HG03457 (cell line): Measurements from ENCODE around the gene CD19.
"Not testable (repeated sequence)": the region's sequence is repeated elsewhere in the genome, so short reads cannot be mapped to it uniquely, and the experiment has no call there.

Source experiments
- ATAC-seq: cut with Tn5 transposase; IDR thresholded peaks from one replicate; pipeline ENCODE4 v1.9.1; 2021; ENCODE audit warnings: moderate number of reproducible peaks; ENCODE audit not compliant: unreplicated experiment

The CD19 gene

GRCh38 chr16:28931801-28932225 lies at the start of gene CD19:
CD19 (plus strand) TSS chr16:28931971; CDS start chr16:28932001, 30 bp downstream.
- no peak for ATAC-seq

DNA sequence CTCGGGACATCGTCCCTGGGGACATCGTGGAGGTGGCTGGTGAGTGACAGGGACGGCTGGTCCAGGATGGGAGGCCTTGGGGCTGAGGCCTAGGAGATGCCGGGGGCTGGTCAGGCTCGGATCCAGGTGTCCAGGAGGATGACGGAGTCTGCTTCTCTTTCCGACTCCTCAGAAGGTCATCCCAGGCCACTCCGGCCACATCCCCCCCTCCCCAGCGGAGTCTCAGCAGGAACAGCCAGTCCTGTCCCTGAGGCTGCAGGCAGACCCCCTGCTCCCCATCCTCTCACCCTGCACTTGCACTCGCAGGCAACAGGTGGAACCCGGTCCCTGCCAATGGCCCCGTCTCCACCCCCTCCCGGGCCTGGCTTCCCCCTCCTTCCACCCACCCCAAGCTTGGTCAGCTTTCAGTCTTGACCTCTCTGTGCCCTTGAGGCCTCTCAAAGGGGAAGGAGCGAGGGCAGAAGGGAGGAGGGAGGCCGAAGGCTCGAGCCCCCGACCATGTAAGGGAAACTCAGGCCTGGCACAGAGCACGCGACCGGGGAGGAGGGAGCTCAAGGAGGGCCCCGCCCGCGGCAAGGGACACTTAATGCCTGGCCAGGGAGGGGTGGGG lies 49.1 kb upstream of the CD19 start:
- ATAC-seq = no peak

DNA sequence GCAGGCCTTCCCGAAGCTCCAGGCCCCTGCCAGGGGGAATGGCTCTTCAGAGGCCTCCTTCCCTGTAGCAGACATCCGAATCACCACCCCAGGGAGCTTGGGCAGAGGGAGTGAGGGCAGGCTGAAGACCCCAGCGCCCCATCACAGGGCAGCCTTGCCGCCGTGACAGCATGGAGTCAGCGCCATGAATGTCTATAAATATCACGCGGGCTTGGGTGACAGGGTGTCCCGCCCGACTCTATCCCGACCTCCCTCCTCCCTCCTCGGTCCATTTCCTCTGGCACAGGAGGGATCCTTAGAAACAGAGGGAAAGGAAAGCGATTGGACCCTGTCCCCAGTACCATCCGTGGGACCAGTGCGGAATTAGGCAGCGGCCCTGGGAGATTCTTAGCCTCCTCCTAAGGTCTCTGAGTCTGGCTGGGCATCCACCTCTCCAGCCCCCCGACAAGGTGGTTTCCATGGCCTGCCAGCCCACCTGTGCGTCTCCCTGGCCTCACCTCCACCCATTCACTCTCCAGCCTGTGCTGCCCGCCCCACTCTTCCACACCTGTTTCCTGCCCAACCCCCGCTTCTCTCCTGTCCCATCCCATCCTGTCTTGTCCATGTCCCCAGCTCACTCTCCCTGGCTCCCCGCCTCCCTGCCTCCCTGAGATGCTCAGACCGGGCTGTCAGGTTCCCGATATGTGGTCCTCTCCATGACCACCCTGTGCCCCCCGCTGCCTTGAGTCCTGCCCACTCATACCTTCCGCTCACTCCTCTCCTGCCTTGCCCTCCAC lies 48.4 kb upstream of the CD19 start:
- no peak for ATAC-seq

DNA sequence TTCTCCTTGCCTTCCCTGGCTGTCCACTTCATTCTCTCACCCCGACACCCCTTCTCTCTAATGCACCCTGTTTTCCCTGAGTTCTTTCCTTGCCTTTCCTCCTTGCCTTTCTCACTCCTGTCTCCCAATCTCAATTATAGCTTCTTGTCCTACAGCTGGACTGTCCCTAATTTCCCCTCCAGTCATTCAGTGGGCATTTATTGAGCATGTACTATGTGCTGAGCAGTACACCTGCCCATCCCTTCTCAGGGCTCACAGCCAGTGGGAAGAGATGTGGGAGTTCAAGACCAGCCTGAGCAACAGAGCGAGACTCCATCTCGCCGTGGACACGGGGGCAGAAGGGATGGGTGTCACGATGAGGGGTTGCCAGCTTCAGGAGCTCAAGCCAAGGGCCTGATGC lies 47.7 kb upstream of the CD19 start:
- no peak for ATAC-seq

DNA sequence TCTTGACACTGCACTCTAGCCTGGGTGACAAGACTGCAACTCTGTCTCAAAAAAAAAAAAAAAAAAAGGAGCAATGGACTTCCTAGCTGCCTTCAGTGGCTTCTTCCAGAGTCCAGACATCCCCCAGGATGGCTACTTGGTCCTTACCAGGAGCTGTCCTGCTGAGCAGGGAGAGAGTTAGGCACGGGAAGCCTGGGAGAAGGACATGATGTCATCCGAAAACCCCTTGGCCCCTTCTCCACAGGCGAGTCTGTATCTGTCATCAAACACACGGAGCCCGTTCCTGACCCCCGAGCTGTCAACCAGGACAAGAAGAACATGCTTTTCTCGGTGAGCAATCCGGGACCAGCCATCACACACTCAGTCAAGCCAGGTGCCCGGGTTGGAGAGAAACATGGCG lies 44.8 kb upstream of the CD19 start:
- ATAC-seq = no peak

DNA sequence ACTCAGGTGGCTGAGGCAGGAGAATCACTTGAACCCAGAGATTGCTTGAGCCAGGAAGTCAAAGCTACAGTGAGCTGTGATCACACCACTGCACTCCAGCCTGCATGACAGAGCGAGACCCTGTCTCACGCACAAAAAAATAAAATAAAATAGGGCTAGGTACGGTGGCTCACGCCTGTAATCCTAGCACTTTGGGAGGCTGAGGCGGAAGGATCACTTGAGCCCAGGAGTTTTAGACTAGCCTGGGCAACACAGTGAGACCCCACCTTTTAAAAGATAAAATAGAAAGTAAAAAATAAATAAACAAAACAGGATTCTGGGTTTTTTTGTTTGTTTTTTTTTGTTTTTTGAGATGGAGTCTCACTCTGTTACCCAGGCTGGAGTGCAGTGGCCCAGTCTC lies 41.4 kb upstream of the CD19 start:
- ATAC-seq = not testable (repeated sequence)

DNA sequence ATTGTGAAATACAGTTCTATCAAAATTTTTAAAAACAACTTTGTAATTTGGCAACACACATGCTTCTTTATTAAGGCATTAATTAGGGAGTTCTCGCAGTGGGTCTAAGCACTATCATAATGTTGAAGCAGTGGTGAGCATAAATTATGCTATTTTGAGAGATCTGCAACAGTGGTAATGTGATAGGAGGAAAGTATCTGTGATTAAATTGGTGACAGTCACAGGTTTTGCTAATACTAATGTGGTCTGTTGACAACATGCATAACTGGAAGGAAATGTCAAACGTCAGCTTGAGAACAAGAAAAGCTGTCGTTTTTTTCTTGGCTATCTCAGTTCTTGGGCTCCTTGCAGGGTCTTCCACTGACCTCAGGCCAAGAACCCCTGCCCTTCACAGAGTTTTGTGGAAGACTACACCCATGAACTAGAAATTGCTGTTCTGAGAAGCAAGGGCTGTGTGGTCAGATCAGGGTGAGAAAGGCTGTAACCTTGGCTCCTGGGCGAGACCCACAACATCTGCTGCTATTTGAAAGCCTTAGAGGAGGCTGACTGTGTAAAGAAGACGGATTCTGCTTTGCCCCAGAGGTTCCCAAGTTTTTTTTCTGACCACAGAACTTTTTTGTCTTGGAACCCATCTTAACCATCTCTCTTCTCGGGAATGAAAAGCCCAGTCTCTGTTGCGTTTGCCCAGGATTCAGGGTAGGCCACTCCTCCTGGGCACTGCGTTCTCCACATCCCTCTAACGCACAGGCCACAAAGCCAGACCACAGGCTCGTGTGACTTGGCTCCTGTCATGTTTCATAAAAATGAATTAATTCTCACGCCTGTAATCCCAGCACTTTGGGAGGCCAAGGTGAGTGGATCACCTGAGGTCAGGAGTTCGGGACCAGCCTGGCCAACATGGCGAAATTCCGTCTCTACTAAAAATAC lies 39.5 kb upstream of the CD19 start:
- ATAC-seq = no peak

GRCh38 chr16:28893291-28893690 lies 38.5 kb upstream of the CD19 start:
- ATAC-seq = no peak

- ATAC-seq = no peak
These were observed 36.2 kb upstream of the CD19 start for GRCh38 chr16:28895609-28896008.

DNA sequence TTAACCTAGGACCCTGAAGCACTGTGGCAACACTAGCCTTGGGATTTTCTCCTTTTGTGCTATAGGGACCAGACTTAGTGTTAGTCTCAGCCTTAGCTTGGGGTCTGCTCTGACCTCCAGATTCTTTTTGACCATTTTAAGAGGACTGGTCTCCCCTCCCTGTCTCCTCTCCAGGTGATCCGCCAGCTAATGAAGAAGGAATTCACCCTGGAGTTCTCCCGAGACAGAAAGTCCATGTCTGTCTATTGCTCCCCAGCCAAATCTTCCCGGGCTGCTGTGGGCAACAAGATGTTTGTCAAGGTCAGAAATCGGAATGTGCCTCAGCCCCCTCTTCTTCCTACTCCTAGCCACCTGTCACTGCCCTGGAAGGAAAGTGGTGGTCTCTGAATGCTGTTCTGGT lies 33.9 kb upstream of the CD19 start:
- ATAC-seq = no peak

DNA sequence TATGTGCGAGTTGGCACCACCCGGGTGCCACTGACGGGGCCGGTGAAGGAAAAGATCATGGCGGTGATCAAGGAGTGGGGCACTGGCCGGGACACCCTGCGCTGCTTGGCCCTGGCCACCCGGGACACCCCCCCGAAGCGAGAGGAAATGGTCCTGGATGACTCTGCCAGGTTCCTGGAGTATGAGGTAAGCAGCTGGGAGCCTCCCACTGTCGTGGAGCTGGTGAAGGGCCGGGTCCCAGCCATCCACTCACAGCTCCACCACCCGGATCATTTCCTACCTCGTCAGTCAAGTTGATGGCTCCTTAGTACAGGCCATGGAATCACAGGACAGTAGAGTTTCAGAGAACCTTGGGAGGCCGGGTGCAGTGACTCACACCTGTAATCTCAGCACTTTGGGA lies 33.5 kb upstream of the CD19 start:
- no peak for ATAC-seq

DNA sequence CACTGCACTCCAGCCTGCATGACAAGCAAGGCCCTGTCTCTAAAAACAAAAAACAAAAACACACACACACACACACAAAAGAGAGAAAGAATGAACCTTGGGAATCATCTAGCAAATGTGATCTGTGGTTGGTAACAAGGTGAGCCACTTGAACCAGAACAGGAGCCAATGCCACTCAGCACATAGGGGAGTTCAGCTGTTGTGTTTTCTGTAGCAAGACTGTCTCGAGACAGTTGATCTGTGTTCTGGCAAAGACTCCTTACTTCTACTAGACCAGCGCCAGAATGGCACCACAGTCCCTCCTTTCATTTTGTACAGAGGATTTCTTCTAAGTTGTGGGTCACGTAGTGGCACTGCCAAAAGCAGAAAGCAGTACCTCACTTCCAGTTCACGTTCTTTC lies 32.8 kb upstream of the CD19 start:
- ATAC-seq = no peak

GRCh38 chr16:28899882-28900590 lies 31.7 kb upstream of the CD19 start:
- ATAC-seq = no peak

GRCh38 chr16:28900601-28901000 lies 31.2 kb upstream of the CD19 start:
- no peak for ATAC-seq

DNA sequence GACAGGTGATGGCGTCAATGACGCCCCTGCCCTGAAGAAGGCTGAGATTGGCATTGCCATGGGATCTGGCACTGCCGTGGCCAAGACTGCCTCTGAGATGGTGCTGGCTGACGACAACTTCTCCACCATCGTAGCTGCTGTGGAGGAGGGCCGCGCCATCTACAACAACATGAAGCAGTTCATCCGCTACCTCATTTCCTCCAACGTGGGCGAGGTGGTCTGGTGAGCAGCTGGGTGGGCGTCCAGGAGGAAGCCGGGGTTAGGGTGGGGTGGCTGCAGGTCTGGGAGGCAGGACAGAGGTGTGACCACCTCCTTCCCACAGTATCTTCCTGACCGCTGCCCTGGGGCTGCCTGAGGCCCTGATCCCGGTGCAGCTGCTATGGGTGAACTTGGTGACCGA lies 29.9 kb upstream of the CD19 start:
- no peak for ATAC-seq

GRCh38 chr16:28902909-28903308 lies 28.9 kb upstream of the CD19 start:
- ATAC-seq = no peak

GRCh38 chr16:28903344-28904042 lies 28.3 kb upstream of the CD19 start:
- ATAC-seq = no peak

DNA sequence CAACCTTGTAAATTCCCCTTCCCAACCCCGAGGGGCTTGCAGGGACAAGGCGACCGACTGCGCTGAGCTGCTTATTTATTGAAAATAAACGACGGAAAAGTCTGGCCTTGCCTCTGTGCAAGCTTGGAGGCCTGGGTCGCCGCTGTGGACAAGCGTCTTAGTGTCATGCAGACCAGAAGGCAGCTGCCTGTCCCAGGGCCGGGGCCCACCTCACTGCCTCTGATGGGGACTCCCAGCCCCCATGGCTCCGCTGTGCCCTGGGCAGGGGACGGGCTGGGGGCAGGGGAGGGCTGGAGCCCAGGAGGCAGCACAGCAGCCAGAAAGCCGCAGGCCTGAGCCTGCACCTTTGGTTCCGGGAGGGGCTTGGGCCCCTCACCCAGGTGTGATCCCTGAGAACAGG lies 27.4 kb upstream of the CD19 start:
- ATAC-seq = no peak

DNA sequence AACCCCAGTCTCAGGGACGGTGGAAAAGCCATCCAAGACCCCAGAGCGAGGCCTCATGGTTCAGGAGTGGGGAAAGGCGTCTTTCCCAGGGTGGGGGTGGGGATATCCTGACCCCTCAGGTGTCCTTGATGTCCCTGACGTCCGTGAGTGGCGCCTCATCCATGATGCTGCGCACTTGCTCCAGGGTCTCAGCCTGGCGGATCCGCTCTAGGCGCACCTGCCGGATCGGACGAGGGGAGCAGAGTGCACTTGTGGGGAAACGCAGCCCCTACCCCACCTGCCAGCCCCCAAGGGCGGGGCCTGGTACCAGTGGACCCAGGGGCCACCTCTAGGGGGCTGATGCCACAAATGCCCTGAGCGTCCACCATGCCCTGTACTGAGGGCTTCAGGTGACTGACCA lies 26.9 kb upstream of the CD19 start:
- ATAC-seq = no peak

- no peak for ATAC-seq
These were observed 26.5 kb upstream of the CD19 start for GRCh38 chr16:28905229-28905754.
